GM19035 (cell line): ENCODE data around the gene NPDC1.

Experiments used
- ATAC-seq: cut with Tn5 transposase; IDR thresholded peaks from one replicate; pipeline ENCODE4 v1.9.1; 2021; ENCODE audit not compliant: unreplicated experiment

The NPDC1 gene

GRCh38 chr9:137057545-137057944, 11.6 kb upstream of the NPDC1 start:
- no peak for ATAC-seq

GRCh38 chr9:137056739-137057415, 10.9 kb upstream of the NPDC1 start:
- no peak for ATAC-seq

- no peak for ATAC-seq
Observed at GRCh38 chr9:137055385-137056364, 9.7 kb upstream of the NPDC1 start.

- no peak for ATAC-seq
Observed at GRCh38 chr9:137054932-137055384, 9.0 kb upstream of the NPDC1 start.

GRCh38 chr9:137053944-137054931, 8.3 kb upstream of the NPDC1 start, which contains the start of gene ENTPD2:
Gene ENTPD2 (minus strand): TSS chr9:137054061. CDS start chr9:137053997, 64 bp downstream.
- no peak for ATAC-seq

- ATAC-seq = no peak
Observed at GRCh38 chr9:137052998-137053943, 7.3 kb upstream of the NPDC1 start.

- no peak for ATAC-seq
Observed at GRCh38 chr9:137052293-137052692, 6.3 kb upstream of the NPDC1 start.

GRCh38 chr9:137051145-137051724, 5.3 kb upstream of the NPDC1 start:
- no peak for ATAC-seq

GRCh38 chr9:137050570-137050969, 4.6 kb upstream of the NPDC1 start:
- no peak for ATAC-seq

- ATAC-seq = no peak
Observed at GRCh38 chr9:137049544-137050449, 3.8 kb upstream of the NPDC1 start.

GRCh38 chr9:137048655-137049543, 2.9 kb upstream of the NPDC1 start:
- no peak for ATAC-seq

- ATAC-seq = no peak
Observed at GRCh38 chr9:137045294-137046087, 486 bp downstream of the NPDC1 start.

GRCh38 chr9:137044502-137045177, 1.3 kb downstream of the NPDC1 start:
- ATAC-seq = no peak

GRCh38 chr9:137044037-137044436, 1.9 kb downstream of the NPDC1 start:
- no peak for ATAC-seq

- no peak for ATAC-seq
Observed at GRCh38 chr9:137042751-137043727, 2.9 kb downstream of the NPDC1 start.
